IMR-90 (cell line): ENCODE data around the gene HPGDS. TPM values are rescaled to one million over a fixed set of nuclear protein-coding genes. Genes with fewer than 3 reads are reported as not detected.

Experiments used
- ATAC-seq: fragments of 200-7000 bp; cut with Tn5 transposase; 2 replicates; pipeline ENCODE4 v1.9.1; 2020; ENCODE audit warnings: low read depth, mild to moderate bottlenecking, moderate library complexity
- BruUV-seq: library from RNA; stranded (reverse); fragments of 400-500 nt; replicated peaks from 2 replicates; lab custom pipeline; 2021; lab: Mats Ljungman, UMichigan
- CTCF ChIA-PET: fragments of 300-600 bp; formaldehyde crosslinking; extraction: SDS; loops from one replicate; lab custom pipeline; 2021; ENCODE audit warnings: antibody characterized with exemption; lab: Yijun Ruan, JAX
- POLR2A ChIA-PET: fragments of 300-600 bp; sonication (Branson Sonifier 250); formaldehyde crosslinking; loops from one replicate; lab custom pipeline; 2022; ENCODE audit warnings: antibody characterized with exemption; ENCODE audit not compliant: unreplicated experiment; lab: Charles Lee
- DNase-seq: peaks from one replicate; pipeline ENCODE4 v3.0.0; 2013
- H2AFZ ChIP-seq: replicated peaks from 2 replicates; pipeline ENCODE3; 2013; ENCODE audit warnings: low read length, mild to moderate bottlenecking; ENCODE audit not compliant: poor library complexity
- H2AK5ac ChIP-seq: 2 replicates; pipeline ENCODE4 v1.6.1; 2013; ENCODE audit warnings: low read depth, low read length, inconsistent platforms
- H2AK9ac ChIP-seq: replicated peaks from 2 replicates; pipeline ENCODE3; 2013; ENCODE audit warnings: mild to moderate bottlenecking, low read depth, low read length, moderate library complexity; ENCODE audit not compliant: poor library complexity
- H2BK120ac ChIP-seq: 2 replicates; pipeline ENCODE4 v1.6.1; 2013; ENCODE audit warnings: low read depth, low read length, inconsistent platforms
- H2BK15ac ChIP-seq: 3 replicates; pipeline ENCODE4 v1.6.1; 2013; ENCODE audit warnings: low read depth, low read length, inconsistent platforms
- H2BK20ac ChIP-seq: 2 replicates; pipeline ENCODE4 v1.6.1; 2013; ENCODE audit warnings: low read depth, mild to moderate bottlenecking, inconsistent platforms, low read length, moderate library complexity
- H2BK5ac ChIP-seq: 2 replicates; pipeline ENCODE4 v1.6.1; 2013; ENCODE audit warnings: mild to moderate bottlenecking, low read depth, low read length, inconsistent platforms; ENCODE audit not compliant: poor library complexity, severe bottlenecking
- H3K14ac ChIP-seq: replicated peaks from 2 replicates; pipeline ENCODE4 v1.6.1; 2013; ENCODE audit warnings: low read depth, low read length, inconsistent platforms
- H3K18ac ChIP-seq: 2 replicates; pipeline ENCODE4 v1.6.1; 2013; ENCODE audit warnings: low read depth, low read length, control low read depth
- H3K23ac ChIP-seq: 2 replicates; pipeline ENCODE4 v1.6.1; 2013; ENCODE audit warnings: low read depth, low read length, inconsistent platforms
- H3K27ac ChIP-seq: 2 replicates; pipeline ENCODE4 v1.5.1; 2013; ENCODE audit warnings: mild to moderate bottlenecking, control low read depth, low read length; ENCODE audit not compliant: insufficient read depth
- H3K27me3 ChIP-seq: 2 replicates; pipeline ENCODE4 v1.6.1; 2013; ENCODE audit warnings: low read length; ENCODE audit not compliant: control insufficient read depth, insufficient read depth
- H3K36me3 ChIP-seq: 2 replicates; pipeline ENCODE4 v1.6.1; 2013; ENCODE audit warnings: low read length, mixed read lengths; ENCODE audit not compliant: control insufficient read depth, insufficient read depth
- H3K4ac ChIP-seq: 2 replicates; pipeline ENCODE4 v1.6.1; 2013; ENCODE audit warnings: low read depth, low read length, inconsistent platforms
- H3K4me1 ChIP-seq: 2 replicates; pipeline ENCODE4 v1.6.1; 2013; ENCODE audit warnings: low read length, mixed read lengths; ENCODE audit not compliant: control insufficient read depth, insufficient read depth
- H3K4me2 ChIP-seq: 2 replicates; pipeline ENCODE4 v1.6.1; 2013; ENCODE audit warnings: low read depth, mild to moderate bottlenecking, control low read depth, low read length, moderate library complexity
- H3K4me3 ChIP-seq: 2 replicates; pipeline ENCODE4 v1.5.1; 2013; ENCODE audit warnings: low read depth, mild to moderate bottlenecking, control low read depth, low read length, moderate library complexity; ENCODE audit not compliant: insufficient read depth
- H3K56ac ChIP-seq: 2 replicates; pipeline ENCODE4 v1.6.1; 2013; ENCODE audit warnings: low read length, inconsistent platforms; ENCODE audit not compliant: insufficient read depth; ENCODE audit errors: extremely low read depth
- H3K79me1 ChIP-seq, 2 experiments: 2 replicates each; pipeline ENCODE4 v1.6.1; 2013; ENCODE audit warnings: low read length in 2 of 2, inconsistent platforms in 1 of 2, low read depth in 1 of 2
- H3K9ac ChIP-seq: 2 replicates; pipeline ENCODE4 v1.6.1; 2013; ENCODE audit warnings: low read depth, low read length, control low read depth
- H3K9me1 ChIP-seq: 2 replicates; pipeline ENCODE4 v1.6.1; 2013; ENCODE audit warnings: low read length, inconsistent platforms; ENCODE audit not compliant: insufficient read depth
- H3K9me3 ChIP-seq: 2 replicates; pipeline ENCODE4 v1.6.1; 2013; ENCODE audit warnings: low read length; ENCODE audit not compliant: control insufficient read depth, insufficient read depth
- H4K20me1 ChIP-seq: 2 replicates; pipeline ENCODE4 v1.6.1; 2013; ENCODE audit warnings: low read length, inconsistent platforms; ENCODE audit not compliant: insufficient read depth
- H4K5ac ChIP-seq: 2 replicates; pipeline ENCODE4 v1.6.1; 2013; ENCODE audit warnings: mild to moderate bottlenecking, low read depth, low read length, control low read depth
- H4K8ac ChIP-seq, 2 experiments: 2 replicates each; pipeline ENCODE4 v1.6.1; 2013; ENCODE audit warnings: low read depth in 2 of 2, low read length in 2 of 2, control low read depth in 1 of 2, inconsistent platforms in 1 of 2
- H4K91ac ChIP-seq: 2 replicates; pipeline ENCODE4 v1.6.1; 2013; ENCODE audit warnings: low read depth, low read length, inconsistent platforms; ENCODE audit not compliant: insufficient read depth
- CEBPB ChIP-seq: IDR thresholded peaks from 2 replicates; pipeline ENCODE4 v1.6.1; 2012; ENCODE audit warnings: low read depth, low read length, improper control_type of control experiment
- WGBS, 2 experiments: methylation state at CpG; one replicate each; pipeline versions ENCODE4 v1.1.5 to v1.1.7; 2013; ENCODE audit warnings: missing lambda C conversion rate in 2 of 2; ENCODE audit not compliant: insufficient read length in 1 of 2; ENCODE audit errors: extremely low coverage in 2 of 2; 5-methylcytosine and 5-hydroxymethylcytosine counted together
- dilution Hi-C: fragments of 300-500 bp; cut with HindIII; formaldehyde crosslinking; loops from one replicate; pipeline ENCODE4 v1.14.3; 2018; ENCODE audit warnings: low sequenced_read_pairs; ENCODE audit not compliant: unreplicated experiment
- in situ Hi-C: fragments of 300-500 bp; cut with MboI; formaldehyde crosslinking; loops from 3 replicates; pipeline ENCODE4 v1.14.3; 2019; ENCODE audit warnings: low sequenced_read_pairs, inconsistent platforms, mixed read lengths
- intact Hi-C: fragments of 100-400 bp; cut with micrococcal nuclease; formaldehyde crosslinking; loops from 2 replicates; pipeline ENCODE4 v1.10.0; 2022
- polyA plus RNA-seq, 3 experiments: library from polyadenylated mRNA; depleted of rRNA; stranded (reverse); fragments of >200 nt; gene quantifications; 2 replicates each; pipeline ENCODE4 v1.2.3, GENCODE V29; 2012; ENCODE audit warnings: low replicate concordance in 1 of 3
- total RNA-seq: library from RNA; depleted of rRNA; stranded (reverse); fragments of >200 nt; gene quantifications from 2 replicates; pipeline ENCODE4 v1.2.3, GENCODE V29; 2012

The HPGDS gene
- total and polyA plus RNA-seq, 2 of the 4 experiments (the other 2 are of a cell fraction), result not detected

- ATAC-seq, result no peak
- Histone ChIP-seq H3K9me3 (no peaks in the 10 kb centered on the region), H3K4me3 (no peak overlapping the region), H3K56ac (no peak overlapping the region), H4K8ac (no peak overlapping the region), H2AFZ (no peak overlapping the region), H3K18ac (no peak overlapping the region), H3K23ac (no peak overlapping the region), H2BK15ac (no peak overlapping the region), H2AK5ac (no peak overlapping the region), H2BK20ac (no peak overlapping the region), H3K27ac (no peak overlapping the region), H3K9ac (no peak overlapping the region), H3K4me2 (no peak overlapping the region), H4K20me1 (no peaks in the 10 kb centered on the region), H2BK120ac (no peak overlapping the region), H4K5ac (no peak overlapping the region), H3K36me3 (no peaks in the 10 kb centered on the region), H2AK9ac (no peak overlapping the region), H2BK5ac (no peak overlapping the region), H3K9me1 (no peaks in the 10 kb centered on the region), H3K27me3 (no peaks in the 10 kb centered on the region; the same call in 1 of the 2 replicates), H3K4ac (no peak overlapping the region), H3K79me1 (no peaks in the 10 kb centered on the region), H3K4me1 (no peaks in the 10 kb centered on the region), H4K91ac (no peak overlapping the region), H3K14ac (no peak overlapping the region)
- DNase-seq, result no peak
- dilution Hi-C loops, result no loop called here
- CTCF ChIA-PET, result no interaction called here
- BruUV-seq, result no TSS peak
- WGBS, 2 experiments, result no CpG with 5 or more reads among the region's 2 CpGs
- intact Hi-C loops, result loop anchor here (10.0 kb wide), 1 partner anchor 793 kb away; no protein-coding TSS in a partner anchor
- POLR2A ChIA-PET, result no interaction called here
- in situ Hi-C loops, result loop anchor here (5.0 to 10.0 kb wide), 2 partner anchors 90 to 293 kb away; no protein-coding TSS in a partner anchor
- no peak for TF ChIP-seq CEBPB
Observed at GRCh38 chr4:94302191-94302590, 40.4 kb downstream of the HPGDS start.
